BLaER1 (cell line): ENCODE measurements around the gene ADAMTS6.

Experiments
- H3K27ac ChIP-seq: shearing (Covaris generic); formaldehyde crosslinking; 2 replicates; pipeline ENCODE4 v1.8.1; 2022
- H3K27me3 ChIP-seq: shearing (Covaris generic); formaldehyde crosslinking; 2 replicates; pipeline ENCODE4 v1.8.1; 2022
- H3K36me3 ChIP-seq: shearing (Covaris generic); formaldehyde crosslinking; 2 replicates; pipeline ENCODE4 v1.8.1; 2022
- H3K4me1 ChIP-seq: shearing (Covaris generic); formaldehyde crosslinking; 2 replicates; pipeline ENCODE4 v1.8.1; 2022
- H3K4me2 ChIP-seq: shearing (Covaris generic); formaldehyde crosslinking; 2 replicates; pipeline ENCODE4 v1.8.1; 2022
- H3K4me3 ChIP-seq: shearing (Covaris generic); formaldehyde crosslinking; 2 replicates; pipeline ENCODE4 v1.8.1; 2022
- H3K9ac ChIP-seq: shearing (Covaris generic); formaldehyde crosslinking; 2 replicates; pipeline ENCODE4 v1.8.1; 2022
- H3K9me3 ChIP-seq: shearing (Covaris generic); formaldehyde crosslinking; 2 replicates; pipeline ENCODE4 v1.8.1; 2022
- H4K20me1 ChIP-seq: shearing (Covaris generic); formaldehyde crosslinking; 2 replicates; pipeline ENCODE4 v1.8.1; 2022
- Cebpa-rat ChIP-seq: shearing (Covaris generic); IDR thresholded peaks from 2 replicates; pipeline ENCODE4 v1.8.1; 2022

Gene ADAMTS6

GRCh38 chr5:65120371-65120967 lies 361.3 kb downstream of the ADAMTS6 start:
- H3K27me3 ChIP-seq = no peaks in the 10 kb centered on the region
- H3K4me2 ChIP-seq = no peak overlapping the region
- H3K9ac ChIP-seq = no peak overlapping the region
- H3K36me3 ChIP-seq = no peaks in the 10 kb centered on the region
- H3K27ac ChIP-seq = no peak overlapping the region
- no peak for TF ChIP-seq Cebpa-rat
- H3K4me1 ChIP-seq = peaks cover 6% of the 10 kb centered on the region; the same call in 1 of the 2 replicates
- no peak overlapping the region for H3K4me3 ChIP-seq
- H4K20me1 ChIP-seq = no peaks in the 10 kb centered on the region
- peaks cover 14% of the 10 kb centered on the region for H3K9me3 ChIP-seq

GRCh38 chr5:65117525-65117924 lies 364.2 kb downstream of the ADAMTS6 start:
- H3K27ac ChIP-seq = no peak overlapping the region
- H3K4me1 ChIP-seq = no peaks in the 10 kb centered on the region
- H3K4me3 ChIP-seq = no peak overlapping the region
- H4K20me1 ChIP-seq = no peaks in the 10 kb centered on the region
- H3K9ac ChIP-seq = no peak overlapping the region
- no peaks in the 10 kb centered on the region for H3K27me3 ChIP-seq
- TF ChIP-seq Cebpa-rat = no peak
- H3K4me2 ChIP-seq = no peak overlapping the region
- peaks cover 14% of the 10 kb centered on the region for H3K9me3 ChIP-seq
- H3K36me3 ChIP-seq = no peaks in the 10 kb centered on the region

- H3K27ac ChIP-seq = no peak overlapping the region
- no peak for TF ChIP-seq Cebpa-rat
- H3K4me1 ChIP-seq = no peaks in the 10 kb centered on the region
- no peak overlapping the region for H3K4me2 ChIP-seq
- H3K9me3 ChIP-seq = peaks cover 12% of the 10 kb centered on the region
- no peaks in the 10 kb centered on the region for H4K20me1 ChIP-seq
- H3K4me3 ChIP-seq = no peak overlapping the region
- H3K36me3 ChIP-seq = no peaks in the 10 kb centered on the region
- H3K9ac ChIP-seq = no peak overlapping the region
- H3K27me3 ChIP-seq = no peaks in the 10 kb centered on the region
Observed at GRCh38 chr5:65113771-65114170, 367.9 kb downstream of the ADAMTS6 start.

GRCh38 chr5:65111961-65112658 lies 369.6 kb downstream of the ADAMTS6 start:
- no peak for TF ChIP-seq Cebpa-rat
- no peaks in the 10 kb centered on the region for H4K20me1 ChIP-seq
- no peaks in the 10 kb centered on the region for H3K36me3 ChIP-seq
- no peaks in the 10 kb centered on the region for H3K27me3 ChIP-seq
- H3K9ac ChIP-seq = no peak overlapping the region
- no peaks in the 10 kb centered on the region for H3K4me1 ChIP-seq
- 0 out of 2 replicates have a peak, but pooled peaks cover 4% of the 10 kb centered on the region for H3K9me3 ChIP-seq
- H3K27ac ChIP-seq = no peak overlapping the region
- H3K4me3 ChIP-seq = no peak overlapping the region
- no peak overlapping the region for H3K4me2 ChIP-seq

- Histone ChIP-seq H3K36me3 (no peaks in the 10 kb centered on the region), H3K27ac (no peak overlapping the region), H3K9ac (no peak overlapping the region), H3K4me3 (no peak overlapping the region), H3K27me3 (peaks cover under 1% of the 10 kb centered on the region; the same call in 1 of the 2 replicates), H4K20me1 (no peaks in the 10 kb centered on the region), H3K9me3 (no peaks in the 10 kb centered on the region), H3K4me2 (no peak overlapping the region), H3K4me1 (peaks cover 15% of the 10 kb centered on the region)
- no peak for TF ChIP-seq Cebpa-rat
Observed at GRCh38 chr5:65108786-65109743, 372.7 kb downstream of the ADAMTS6 start.

GRCh38 chr5:65105301-65105700 lies 376.4 kb downstream of the ADAMTS6 start:
- Histone ChIP-seq H3K27ac (no peak overlapping the region), H3K9me3 (no peaks in the 10 kb centered on the region), H3K4me1 (peaks cover 33% of the 10 kb centered on the region), H3K4me2 (peak overlapping the region; percentile 61), H3K9ac (no peak overlapping the region), H3K4me3 (no peak overlapping the region), H3K27me3 (peaks cover 25% of the 10 kb centered on the region), H3K36me3 (no peaks in the 10 kb centered on the region), H4K20me1 (no peaks in the 10 kb centered on the region)
- no peak for TF ChIP-seq Cebpa-rat

GRCh38 chr5:65104831-65105230 lies 376.9 kb downstream of the ADAMTS6 start:
- peaks cover 33% of the 10 kb centered on the region for H3K4me1 ChIP-seq
- TF ChIP-seq Cebpa-rat = no peak
- no peak overlapping the region for H3K27ac ChIP-seq
- H3K4me3 ChIP-seq = no peak overlapping the region
- peaks cover 25% of the 10 kb centered on the region for H3K27me3 ChIP-seq
- no peaks in the 10 kb centered on the region for H4K20me1 ChIP-seq
- no peaks in the 10 kb centered on the region for H3K36me3 ChIP-seq
- peak overlapping the region; percentile 61 for H3K4me2 ChIP-seq
- no peak overlapping the region for H3K9ac ChIP-seq
- H3K9me3 ChIP-seq = no peaks in the 10 kb centered on the region

- peak overlapping the region; percentile 78 for H3K4me2 ChIP-seq
- peak overlapping the region; percentile 72 for H3K4me3 ChIP-seq
- no peaks in the 10 kb centered on the region for H3K9me3 ChIP-seq
- H3K4me1 ChIP-seq = peaks cover 33% of the 10 kb centered on the region
- H3K9ac ChIP-seq = no peak overlapping the region
- H3K36me3 ChIP-seq = no peaks in the 10 kb centered on the region
- no peak overlapping the region for H3K27ac ChIP-seq
- peaks cover 25% of the 10 kb centered on the region for H3K27me3 ChIP-seq
- TF ChIP-seq Cebpa-rat = no peak
- no peaks in the 10 kb centered on the region for H4K20me1 ChIP-seq
Observed at GRCh38 chr5:65103756-65104440, 377.8 kb downstream of the ADAMTS6 start.

- H3K36me3 ChIP-seq = no peaks in the 10 kb centered on the region
- H4K20me1 ChIP-seq = no peaks in the 10 kb centered on the region
- peaks cover 25% of the 10 kb centered on the region for H3K27me3 ChIP-seq
- H3K4me1 ChIP-seq = peaks cover 33% of the 10 kb centered on the region
- TF ChIP-seq Cebpa-rat = no peak
- peak overlapping the region; percentile 80 for H3K27ac ChIP-seq
- H3K9me3 ChIP-seq = no peaks in the 10 kb centered on the region
- peak overlapping the region; percentile 78 for H3K4me2 ChIP-seq
- H3K9ac ChIP-seq = peak overlapping the region; percentile 78
- peak overlapping the region; percentile 72 for H3K4me3 ChIP-seq
Observed at GRCh38 chr5:65102976-65103711, 378.6 kb downstream of the ADAMTS6 start.
